Activated B cell treated with CpG ODN at 0.5 μM for 24 hours (primary cell): ENCODE data around the gene PBX3. TPM values are rescaled to one million over a fixed set of nuclear protein-coding genes. Genes with fewer than 3 reads are reported as not detected.
A peak's percentile ranks its signal among the peaks of the same experiment; 100 is the strongest.

Source experiments
- ATAC-seq: fragments of 200-7000 bp; cut with Tn5 transposase; one replicate; pipeline ENCODE4 v1.10.0; 2021; ENCODE audit warnings: low read depth, mild to moderate bottlenecking, moderate library complexity
- CTCF ChIA-PET: fragments of 350-600 bp; sonication (Branson Sonifier 250); formaldehyde crosslinking; loops from one replicate; lab custom pipeline; 2021; ENCODE audit warnings: antibody characterized with exemption; lab: Charles Lee
- POLR2A ChIA-PET: fragments of 350-600 bp; sonication (Branson Sonifier 250); formaldehyde crosslinking; loops from one replicate; lab custom pipeline; 2021; ENCODE audit warnings: antibody characterized with exemption; lab: Charles Lee
- DNase-seq: peaks from one replicate; pipeline ENCODE4 v3.0.0; 2022
- H3K27ac Mint-ChIP-seq: one replicate; pipeline ENCODE4 v1.8.0; 2020; ENCODE audit warnings: mixed read lengths
- H3K27me3 Mint-ChIP-seq: one replicate; pipeline ENCODE4 v1.8.0; 2021; ENCODE audit warnings: mixed read lengths
- H3K36me3 Mint-ChIP-seq: one replicate; pipeline ENCODE4 v1.8.0; 2021; ENCODE audit warnings: low read depth, mixed read lengths
- H3K4me1 Mint-ChIP-seq: one replicate; pipeline ENCODE4 v1.8.0; 2021; ENCODE audit warnings: mixed read lengths
- H3K4me3 Mint-ChIP-seq: one replicate; pipeline ENCODE4 v1.8.0; 2020; ENCODE audit warnings: mild to moderate bottlenecking, mixed read lengths
- H3K9me3 Mint-ChIP-seq: one replicate; pipeline ENCODE4 v1.8.0; 2020; ENCODE audit warnings: mixed read lengths
- intact Hi-C: fragments of 100-400 bp; cut with micrococcal nuclease; formaldehyde crosslinking; loops from one replicate; pipeline ENCODE4 v1.15.1; 2024
- total RNA-seq: library from RNA; stranded (reverse); gene quantifications from 2 replicates; pipeline ENCODE4 v1.2.3, GENCODE V29; 2022
- TF ChIP-seq, protein P1 (sequence below): fragments of 200-600 bp; IDR thresholded peaks from one replicate; pipeline ENCODE4 v1.8.0; 2022; ENCODE audit warnings: antibody characterized with exemption, mild to moderate bottlenecking

PBX3 gene
- 23.8 and 37.2 TPM in 2 replicates for total RNA-seq

DNA sequence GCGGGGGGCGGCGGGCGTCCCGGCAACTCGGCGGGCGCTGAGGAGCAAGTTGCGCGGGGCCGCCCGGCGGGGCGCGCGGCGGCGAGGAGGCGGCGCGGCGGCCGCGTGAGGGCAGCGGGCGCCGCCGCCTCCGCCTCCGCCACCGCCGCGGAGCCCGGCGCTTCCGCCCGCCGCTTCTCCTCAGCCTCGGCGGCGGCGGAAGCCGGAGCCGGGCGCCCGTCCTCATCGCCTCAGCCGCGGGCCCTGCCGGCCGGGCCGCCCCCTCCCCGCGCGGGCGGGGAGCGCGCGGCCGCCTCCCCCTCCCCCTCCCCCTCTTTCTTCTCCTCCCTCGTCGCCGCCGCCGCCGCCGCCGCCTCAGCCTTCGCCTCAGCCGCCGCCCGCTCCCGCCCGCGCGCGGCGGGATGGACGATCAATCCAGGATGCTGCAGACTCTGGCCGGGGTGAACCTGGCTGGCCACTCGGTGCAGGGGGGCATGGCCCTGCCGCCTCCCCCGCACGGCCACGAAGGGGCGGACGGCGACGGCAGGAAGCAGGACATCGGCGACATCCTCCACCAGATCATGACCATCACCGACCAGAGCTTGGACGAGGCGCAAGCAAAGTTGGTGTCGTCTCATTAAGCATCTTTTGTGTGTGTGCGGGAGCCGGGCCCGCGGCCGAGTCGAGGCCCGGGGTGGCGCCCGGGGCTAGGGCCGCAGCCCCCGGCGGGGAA lies at the start of gene PBX3:
PBX3 (plus strand) TSS at position 321 of the 712 bp plus-strand sequence.
- intact Hi-C loops = loop anchor here (2.0 to 5.0 kb wide), 7 partner anchors 40 to 885 kb away; partner anchors contain the start of genes ARPC5L, GAPVD1, MAPKAP1 and RPL35
- Mint-ChIP-seq H3K4me1 (peaks cover 37% of the 10 kb centered on the region), H3K4me3 (peak within 1 kb of the TSS; percentile 92), H3K27me3 (no peaks in the 10 kb centered on the region), H3K36me3 (peaks cover 11% of the 10 kb centered on the region), H3K27ac (peak within 1 kb of the TSS; percentile 92), H3K9me3 (no peaks in the 10 kb centered on the region)
- DNase-seq = peak; percentile 65
- peak; percentile 9 for ATAC-seq
- ChIA-PET POLR2A (interaction anchor here (1.0 to 3.4 kb wide), 7 partner anchors 10 to 97 kb away, joined by 3 to 20 read pairs (median 8); partner anchors contain the start of gene MAPKAP1), CTCF (interaction anchor here (1.2 kb wide), 1 partner anchor 9 kb away, joined by 3 read pairs; no protein-coding TSS in a partner anchor)
- TF ChIP-seq, protein P1, sequence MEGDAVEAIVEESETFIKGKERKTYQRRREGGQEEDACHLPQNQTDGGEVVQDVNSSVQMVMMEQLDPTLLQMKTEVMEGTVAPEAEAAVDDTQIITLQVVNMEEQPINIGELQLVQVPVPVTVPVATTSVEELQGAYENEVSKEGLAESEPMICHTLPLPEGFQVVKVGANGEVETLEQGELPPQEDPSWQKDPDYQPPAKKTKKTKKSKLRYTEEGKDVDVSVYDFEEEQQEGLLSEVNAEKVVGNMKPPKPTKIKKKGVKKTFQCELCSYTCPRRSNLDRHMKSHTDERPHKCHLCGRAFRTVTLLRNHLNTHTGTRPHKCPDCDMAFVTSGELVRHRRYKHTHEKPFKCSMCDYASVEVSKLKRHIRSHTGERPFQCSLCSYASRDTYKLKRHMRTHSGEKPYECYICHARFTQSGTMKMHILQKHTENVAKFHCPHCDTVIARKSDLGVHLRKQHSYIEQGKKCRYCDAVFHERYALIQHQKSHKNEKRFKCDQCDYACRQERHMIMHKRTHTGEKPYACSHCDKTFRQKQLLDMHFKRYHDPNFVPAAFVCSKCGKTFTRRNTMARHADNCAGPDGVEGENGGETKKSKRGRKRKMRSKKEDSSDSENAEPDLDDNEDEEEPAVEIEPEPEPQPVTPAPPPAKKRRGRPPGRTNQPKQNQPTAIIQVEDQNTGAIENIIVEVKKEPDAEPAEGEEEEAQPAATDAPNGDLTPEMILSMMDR = no peak

DNA sequence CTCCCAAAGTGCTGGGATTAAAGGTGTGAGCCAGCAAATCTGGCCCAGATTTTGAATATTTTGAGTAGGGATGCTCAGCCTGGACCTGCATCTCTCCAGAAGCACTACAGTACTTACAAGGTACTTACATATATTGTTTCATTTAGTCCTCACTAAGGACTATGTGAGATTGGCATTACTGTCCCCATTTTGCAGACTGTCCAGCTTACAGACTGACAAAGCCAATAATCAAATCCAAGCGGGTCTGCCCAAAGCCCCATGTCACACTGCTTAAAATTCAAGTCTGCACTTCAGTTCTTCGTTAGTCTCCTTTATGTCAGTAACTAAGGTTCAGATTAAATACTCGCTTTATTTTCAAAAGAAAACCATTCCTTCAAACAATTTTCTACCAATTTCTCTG lies 47.3 kb upstream of the PBX3 start:
- Mint-ChIP-seq H3K9me3 (no peaks in the 10 kb centered on the region), H3K4me3 (no peak overlapping the region), H3K27ac (peak overlapping the region; percentile 37), H3K36me3 (peaks cover 16% of the 10 kb centered on the region), H3K4me1 (peaks cover 67% of the 10 kb centered on the region), H3K27me3 (no peaks in the 10 kb centered on the region)
- ATAC-seq (no peak), DNase-seq (no peak)
- TF ChIP-seq, protein P1 = no peak
- POLR2A ChIA-PET = interaction anchor here (1.3 kb wide), 1 partner anchor 50 kb away, joined by 4 read pairs; no protein-coding TSS in a partner anchor
- intact Hi-C loops = loop anchor here (1.0 to 5.0 kb wide), 3 partner anchors 50 to 122 kb away; no protein-coding TSS in a partner anchor
- CTCF ChIA-PET = interaction anchor here (1.8 kb wide), 1 partner anchor 142 kb away, joined by 8 read pairs; no protein-coding TSS in a partner anchor

DNA sequence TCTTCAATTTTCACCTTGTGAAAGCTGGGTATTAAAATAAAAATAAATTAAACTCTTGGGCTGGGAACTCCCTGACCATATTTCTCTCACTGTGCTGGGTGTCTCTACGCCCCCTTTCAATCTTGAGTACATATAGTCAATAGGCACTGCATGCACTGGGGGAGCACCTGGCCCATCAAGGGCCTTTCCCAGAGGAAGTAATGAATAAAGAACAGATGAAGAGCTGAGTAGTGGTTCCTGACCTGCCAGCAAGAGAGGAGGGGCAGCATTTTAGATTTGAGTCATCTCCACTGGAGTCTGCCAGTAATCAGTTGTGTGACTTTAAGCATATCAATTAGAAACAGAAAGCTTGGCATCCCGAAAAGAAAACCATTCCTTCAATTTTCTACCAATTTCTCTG lies 46.4 kb upstream of the PBX3 start:
- CTCF ChIA-PET = interaction anchor here (0.9 to 1.8 kb wide), 3 partner anchors 51 to 142 kb away, joined by 3 to 8 read pairs (median 4); no protein-coding TSS in a partner anchor
- H3K9me3 Mint-ChIP-seq = no peaks in the 10 kb centered on the region
- peaks cover 74% of the 10 kb centered on the region for H3K4me1 Mint-ChIP-seq
- ATAC-seq = peak; percentile 99
- peaks cover 25% of the 10 kb centered on the region for H3K36me3 Mint-ChIP-seq
- peak overlapping the region; percentile 46 for H3K27ac Mint-ChIP-seq
- no peaks in the 10 kb centered on the region for H3K27me3 Mint-ChIP-seq
- DNase-seq = peak; percentile 20
- H3K4me3 Mint-ChIP-seq = peak overlapping the region; percentile 68
- TF ChIP-seq, protein P1 = no peak
- POLR2A ChIA-PET = interaction anchor here (0.6 to 1.3 kb wide), 5 partner anchors 45 to 590 kb away, joined by 3 to 9 read pairs (median 5); no protein-coding TSS in a partner anchor
- intact Hi-C loops = loop anchor here (1.0 to 5.0 kb wide), 3 partner anchors 50 to 122 kb away; no protein-coding TSS in a partner anchor

DNA sequence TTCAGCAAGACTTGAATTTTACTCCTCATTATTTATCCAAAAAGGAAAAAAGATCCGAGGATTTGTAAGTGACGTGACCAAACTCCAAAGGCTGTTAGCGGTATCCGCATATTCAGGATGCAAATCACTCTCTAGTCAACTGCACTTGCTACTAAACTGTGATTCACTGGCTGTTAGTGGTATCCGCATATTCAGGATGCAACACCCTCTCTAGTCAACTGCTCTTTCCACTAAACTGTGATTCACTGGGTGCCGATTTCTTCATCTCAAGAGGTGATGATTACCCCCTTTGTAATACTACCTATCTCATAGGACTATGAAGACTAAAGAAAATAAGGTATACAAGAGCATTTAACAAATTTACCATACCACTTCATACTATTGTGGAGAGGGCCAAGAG lies 45.8 kb upstream of the PBX3 start:
- Mint-ChIP-seq H3K27ac (peak overlapping the region; percentile 59), H3K36me3 (peaks cover 23% of the 10 kb centered on the region), H3K27me3 (no peaks in the 10 kb centered on the region), H3K9me3 (no peaks in the 10 kb centered on the region), H3K4me1 (peaks cover 76% of the 10 kb centered on the region), H3K4me3 (no peak overlapping the region)
- ChIA-PET POLR2A (interaction anchor here (0.6 to 1.3 kb wide), 4 partner anchors 45 to 589 kb away, joined by 3 to 9 read pairs (median 5); no protein-coding TSS in a partner anchor), CTCF (interaction anchor here (0.9 to 1.8 kb wide), 3 partner anchors 51 to 143 kb away, joined by 3 to 8 read pairs (median 4); no protein-coding TSS in a partner anchor)
- intact Hi-C loops = loop anchor here (2.0 to 5.0 kb wide), 2 partner anchors 69 to 121 kb away; no protein-coding TSS in a partner anchor
- TF ChIP-seq, protein P1 = no peak
- no peak for DNase-seq
- ATAC-seq = peak; percentile 15
